ENCODE measurements around the gene ATG10. TPM values are rescaled to one million over a fixed set of nuclear protein-coding genes. Genes with fewer than 3 reads are reported as not detected.
"Not testable (repeated sequence)": the region's sequence is repeated elsewhere in the genome, so short reads cannot be mapped to it uniquely, and the experiment has no call there.

The ATG10 gene
- total RNA-seq, 2 donors from 2014 or later, result 6.1 to 8.0 TPM

- no peaks in the 10 kb centered on the region for H3K9me3 Mint-ChIP-seq
- no peaks in the 10 kb centered on the region for H3K36me3 Mint-ChIP-seq (ENCODE audit: low read depth)
- no peaks in the 10 kb centered on the region for H3K27me3 Mint-ChIP-seq
- H3K4me1 Mint-ChIP-seq, result no peaks in the 10 kb centered on the region
- H3K4me3 Mint-ChIP-seq, result no peak overlapping the region
- ATAC-seq (replicated peaks), result no peak
- no peak overlapping the region for H3K27ac Mint-ChIP-seq
These were observed 85.2 kb downstream of the ATG10 start for GRCh38 chr5:82057051-82057450.

GRCh38 chr5:82058710-82059109, 86.9 kb downstream of the ATG10 start:
- Mint-ChIP-seq H3K27ac (no peak overlapping the region), H3K9me3 (no peaks in the 10 kb centered on the region), H3K4me3 (no peak overlapping the region), H3K4me1 (no peaks in the 10 kb centered on the region), H3K36me3 (ENCODE audit: low read depth) (no peaks in the 10 kb centered on the region), H3K27me3 (no peaks in the 10 kb centered on the region)
- no peak for ATAC-seq (replicated peaks)

- Mint-ChIP-seq H3K4me1 (no peaks in the 10 kb centered on the region), H3K9me3 (no peaks in the 10 kb centered on the region), H3K4me3 (no peak overlapping the region), H3K27me3 (no peaks in the 10 kb centered on the region), H3K36me3 (ENCODE audit: low read depth) (no peaks in the 10 kb centered on the region), H3K27ac (no peak overlapping the region)
- ATAC-seq (replicated peaks), result no peak
These were observed 95.0 kb downstream of the ATG10 start for GRCh38 chr5:82066791-82067190.

GRCh38 chr5:82068042-82068441, 96.2 kb downstream of the ATG10 start:
- not testable (repeated sequence) for H3K36me3 Mint-ChIP-seq (ENCODE audit: low read depth)

GRCh38 chr5:82068723-82069122, 96.9 kb downstream of the ATG10 start:
- H3K27ac Mint-ChIP-seq, result no peak overlapping the region
- no peak for ATAC-seq (replicated peaks)
- H3K4me1 Mint-ChIP-seq, result no peaks in the 10 kb centered on the region
- peak overlapping the region; percentile 34 for H3K4me3 Mint-ChIP-seq
- no peaks in the 10 kb centered on the region for H3K9me3 Mint-ChIP-seq
- no peaks in the 10 kb centered on the region for H3K27me3 Mint-ChIP-seq
- H3K36me3 Mint-ChIP-seq (ENCODE audit: low read depth), result no peaks in the 10 kb centered on the region

More at GRCh38 chr5:82068042-82068441, 96.2 kb downstream of the ATG10 start:
- not testable (repeated sequence) for H3K27ac Mint-ChIP-seq; H3K9me3 Mint-ChIP-seq; H3K27me3 Mint-ChIP-seq; ATAC-seq (replicated peaks); H3K4me1 Mint-ChIP-seq
- peak overlapping the region; percentile 20 for H3K4me3 Mint-ChIP-seq

- H3K36me3 Mint-ChIP-seq (ENCODE audit: low read depth), result no peaks in the 10 kb centered on the region
- no peak overlapping the region for H3K27ac Mint-ChIP-seq
These were observed 100.3 kb downstream of the ATG10 start for GRCh38 chr5:82072138-82072537.

GRCh38 chr5:82073179-82073578, 101.4 kb downstream of the ATG10 start:
- H3K27me3 Mint-ChIP-seq, result no peaks in the 10 kb centered on the region
- H3K9me3 Mint-ChIP-seq, result no peaks in the 10 kb centered on the region
- H3K36me3 Mint-ChIP-seq (ENCODE audit: low read depth), result no peaks in the 10 kb centered on the region
- no peak for ATAC-seq (replicated peaks)
- no peak overlapping the region for H3K27ac Mint-ChIP-seq
- no peaks in the 10 kb centered on the region for H3K4me1 Mint-ChIP-seq
- H3K4me3 Mint-ChIP-seq, result no peak overlapping the region

More at GRCh38 chr5:82072138-82072537, 100.3 kb downstream of the ATG10 start:
- ATAC-seq (replicated peaks), result no peak
- no peaks in the 10 kb centered on the region for H3K9me3 Mint-ChIP-seq
- no peaks in the 10 kb centered on the region for H3K27me3 Mint-ChIP-seq
- H3K4me3 Mint-ChIP-seq, result no peak overlapping the region
- H3K4me1 Mint-ChIP-seq, result no peaks in the 10 kb centered on the region

GRCh38 chr5:82074950-82075349, 103.1 kb downstream of the ATG10 start:
- no peaks in the 10 kb centered on the region for H3K27me3 Mint-ChIP-seq
- no peaks in the 10 kb centered on the region for H3K36me3 Mint-ChIP-seq (ENCODE audit: low read depth)
- H3K27ac Mint-ChIP-seq, result no peak overlapping the region
- H3K4me3 Mint-ChIP-seq, result no peak overlapping the region
- H3K4me1 Mint-ChIP-seq, result no peaks in the 10 kb centered on the region
- H3K9me3 Mint-ChIP-seq, result peaks cover 3% of the 10 kb centered on the region
- no peak for ATAC-seq (replicated peaks)

GRCh38 chr5:82077496-82077895, 105.7 kb downstream of the ATG10 start:
- H3K36me3 Mint-ChIP-seq (ENCODE audit: low read depth), result no peaks in the 10 kb centered on the region
- H3K4me1 Mint-ChIP-seq, result no peaks in the 10 kb centered on the region
- no peak for ATAC-seq (replicated peaks)
- no peaks in the 10 kb centered on the region for H3K27me3 Mint-ChIP-seq
- H3K27ac Mint-ChIP-seq, result no peak overlapping the region
- H3K9me3 Mint-ChIP-seq, result peaks cover 3% of the 10 kb centered on the region
- no peak overlapping the region for H3K4me3 Mint-ChIP-seq

- Mint-ChIP-seq H3K27me3 (no peaks in the 10 kb centered on the region), H3K9me3 (peaks cover 7% of the 10 kb centered on the region), H3K4me3 (no peak overlapping the region), H3K36me3 (ENCODE audit: low read depth) (no peaks in the 10 kb centered on the region), H3K4me1 (no peaks in the 10 kb centered on the region), H3K27ac (no peak overlapping the region)
- no peak for ATAC-seq (replicated peaks)
These were observed 119.8 kb downstream of the ATG10 start for GRCh38 chr5:82091617-82092016.

GRCh38 chr5:82095536-82095935, 123.7 kb downstream of the ATG10 start:
- Mint-ChIP-seq H3K4me1 (no peaks in the 10 kb centered on the region), H3K27ac (no peak overlapping the region), H3K4me3 (no peak overlapping the region), H3K9me3 (peaks cover 3% of the 10 kb centered on the region), H3K27me3 (no peaks in the 10 kb centered on the region), H3K36me3 (ENCODE audit: low read depth) (no peaks in the 10 kb centered on the region)
- no peak for ATAC-seq (replicated peaks)

- Mint-ChIP-seq H3K36me3 (ENCODE audit: low read depth) (no peaks in the 10 kb centered on the region), H3K27ac (no peak overlapping the region), H3K4me1 (no peaks in the 10 kb centered on the region), H3K4me3 (no peak overlapping the region), H3K27me3 (no peaks in the 10 kb centered on the region), H3K9me3 (peaks cover 3% of the 10 kb centered on the region)
- ATAC-seq (replicated peaks), result peak; percentile 64
These were observed 124.4 kb downstream of the ATG10 start for GRCh38 chr5:82096249-82096648.

GRCh38 chr5:82100303-82101077, 128.7 kb downstream of the ATG10 start:
- Mint-ChIP-seq H3K27me3 (no peaks in the 10 kb centered on the region), H3K36me3 (ENCODE audit: low read depth) (no peaks in the 10 kb centered on the region), H3K9me3 (no peaks in the 10 kb centered on the region), H3K4me3 (no peak overlapping the region), H3K4me1 (peaks cover 3% of the 10 kb centered on the region), H3K27ac (no peak overlapping the region)
- ATAC-seq (replicated peaks), result peak; percentile 72

GRCh38 chr5:82104872-82105271, 133.0 kb downstream of the ATG10 start:
- no peaks in the 10 kb centered on the region for H3K36me3 Mint-ChIP-seq (ENCODE audit: low read depth)
- H3K27me3 Mint-ChIP-seq, result no peaks in the 10 kb centered on the region
- H3K9me3 Mint-ChIP-seq, result no peaks in the 10 kb centered on the region
- peaks cover 11% of the 10 kb centered on the region for H3K4me1 Mint-ChIP-seq
- no peak overlapping the region for H3K27ac Mint-ChIP-seq
- no peak for ATAC-seq (replicated peaks)
- H3K4me3 Mint-ChIP-seq, result no peak overlapping the region

GRCh38 chr5:82105457-82105856, 133.6 kb downstream of the ATG10 start:
- Mint-ChIP-seq H3K27ac (no peak overlapping the region), H3K27me3 (no peaks in the 10 kb centered on the region), H3K36me3 (ENCODE audit: low read depth) (no peaks in the 10 kb centered on the region), H3K4me1 (peaks cover 11% of the 10 kb centered on the region), H3K4me3 (no peak overlapping the region), H3K9me3 (no peaks in the 10 kb centered on the region)
- ATAC-seq (replicated peaks), result peak; percentile 79

Measured in activated T-helper 17 cell treated with anti-CD3 and anti-CD28 coated beads, Interleukin-2, amount 50 U/mL, for 72 hours (primary cell).